Measurements from ENCODE around the gene GNG12.

- TF ChIP-seq, protein P1, sequence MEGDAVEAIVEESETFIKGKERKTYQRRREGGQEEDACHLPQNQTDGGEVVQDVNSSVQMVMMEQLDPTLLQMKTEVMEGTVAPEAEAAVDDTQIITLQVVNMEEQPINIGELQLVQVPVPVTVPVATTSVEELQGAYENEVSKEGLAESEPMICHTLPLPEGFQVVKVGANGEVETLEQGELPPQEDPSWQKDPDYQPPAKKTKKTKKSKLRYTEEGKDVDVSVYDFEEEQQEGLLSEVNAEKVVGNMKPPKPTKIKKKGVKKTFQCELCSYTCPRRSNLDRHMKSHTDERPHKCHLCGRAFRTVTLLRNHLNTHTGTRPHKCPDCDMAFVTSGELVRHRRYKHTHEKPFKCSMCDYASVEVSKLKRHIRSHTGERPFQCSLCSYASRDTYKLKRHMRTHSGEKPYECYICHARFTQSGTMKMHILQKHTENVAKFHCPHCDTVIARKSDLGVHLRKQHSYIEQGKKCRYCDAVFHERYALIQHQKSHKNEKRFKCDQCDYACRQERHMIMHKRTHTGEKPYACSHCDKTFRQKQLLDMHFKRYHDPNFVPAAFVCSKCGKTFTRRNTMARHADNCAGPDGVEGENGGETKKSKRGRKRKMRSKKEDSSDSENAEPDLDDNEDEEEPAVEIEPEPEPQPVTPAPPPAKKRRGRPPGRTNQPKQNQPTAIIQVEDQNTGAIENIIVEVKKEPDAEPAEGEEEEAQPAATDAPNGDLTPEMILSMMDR (IDR thresholded peaks at IDR 0.05 in 4 of 5, conservative IDR thresholded peaks at IDR 0.05 in 1 of 5) = no peak
- TF ChIP-seq POLR2A (IDR thresholded peaks at IDR 0.05) = no peak
Measured at GRCh38 chr1:67753776-67754525, 79.3 kb downstream of the GNG12 start.
